ENCODE results near the gene FADD. TPM values are rescaled to one million over a fixed set of nuclear protein-coding genes. Genes with fewer than 3 reads are reported as not detected.
A peak's percentile ranks its signal among the peaks of the same experiment; 100 is the strongest.

The FADD gene
- total RNA-seq (10 to 100 TPM in 3 of 5 experiments, 1 to 10 TPM in 2; 9.6 to 40.9 (median 38.4) TPM), polyA plus RNA-seq (10 to 100 TPM; 11.4 to 27.2 TPM), total RNA-seq (8.7 reads per million, percentile 33 among the genes with 10 or more reads in this experiment)

DNA sequence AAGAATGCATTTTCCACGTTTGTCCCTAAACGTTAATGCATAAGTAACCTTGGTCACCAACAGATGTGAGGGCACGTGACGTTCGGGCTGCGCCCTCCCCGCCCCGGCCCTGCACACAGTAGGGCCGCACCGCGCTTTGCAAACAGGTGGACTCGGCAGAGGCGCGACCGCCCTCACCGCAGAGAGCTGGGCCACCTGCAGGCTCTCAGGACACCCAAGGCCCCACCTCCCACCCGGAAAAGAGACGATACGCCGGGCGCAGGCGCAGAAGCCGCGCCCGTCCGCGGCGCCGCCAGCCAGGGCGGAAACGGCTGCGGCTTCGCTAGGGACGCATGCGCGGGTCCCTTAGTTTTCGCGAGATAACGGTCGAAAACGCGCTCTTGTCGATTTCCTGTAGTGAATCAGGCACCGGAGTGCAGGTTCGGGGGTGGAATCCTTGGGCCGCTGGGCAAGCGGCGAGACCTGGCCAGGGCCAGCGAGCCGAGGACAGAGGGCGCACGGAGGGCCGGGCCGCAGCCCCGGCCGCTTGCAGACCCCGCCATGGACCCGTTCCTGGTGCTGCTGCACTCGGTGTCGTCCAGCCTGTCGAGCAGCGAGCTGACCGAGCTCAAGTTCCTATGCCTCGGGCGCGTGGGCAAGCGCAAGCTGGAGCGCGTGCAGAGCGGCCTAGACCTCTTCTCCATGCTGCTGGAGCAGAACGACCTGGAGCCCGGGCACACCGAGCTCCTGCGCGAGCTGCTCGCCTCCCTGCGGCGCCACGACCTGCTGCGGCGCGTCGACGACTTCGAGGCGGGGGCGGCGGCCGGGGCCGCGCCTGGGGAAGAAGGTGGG, at the start of gene FADD:
Gene FADD (plus strand): TSS at position 377 of the 831 bp plus-strand sequence. CDS start 164 bp downstream, at position 541.
- Mint-ChIP-seq H3K36me3 (peaks cover 3 to 21% (median 13%) of the 10 kb centered on the region in 5 donors), H3K9me3 (peaks cover 0 to 1% (median 0%) of the 10 kb centered on the region in 11 donors), H3K4me1 (peaks cover 28 to 54% (median 36%) of the 10 kb centered on the region in 7 donors), H3K4me3 (peak within 1 kb of the TSS; percentile 92 to 99 (median 96)), H3K27ac (peak within 1 kb of the TSS; percentile 93 to 99 (median 97)), H3K27me3 (peaks cover 0 to 6% (median 0%) of the 10 kb centered on the region in 5 donors)
- DNase-seq (peak; percentile 86 to 93 (median 90)), ATAC-seq (peak; percentile 77)
- H3K4me1 ChIP-seq (ENCODE audit: control insufficient read depth in 2 of 2, insufficient read depth in 2 of 2, low read length in 2 of 2), result peaks cover 21 to 34% of the 10 kb centered on the region in 2 donors
- peak within 1 kb of the TSS; percentile 97 for H3K4me3 ChIP-seq (ENCODE audit: low read length)
- no peaks in the 10 kb centered on the region for H3K27me3 ChIP-seq (ENCODE audit: control insufficient read depth in 2 of 2, insufficient read depth in 2 of 2, low read length in 2 of 2)
- no peaks in the 10 kb centered on the region for H3K9me3 ChIP-seq (ENCODE audit: control insufficient read depth in 2 of 3, low read length in 3 of 3)
- H3K36me3 ChIP-seq (ENCODE audit: control insufficient read depth in 2 of 3, insufficient read depth in 3 of 3, low read length in 3 of 3), result peaks cover 14 to 33% (median 17%) of the 10 kb centered on the region in 3 experiments
- CTCF ChIA-PET, result no interaction called here
- peak within 1 kb of the TSS; percentile 81 for H3K27ac ChIP-seq (ENCODE audit: low read depth, low read length)
- intact Hi-C loops (cut with micrococcal nuclease), result loop anchor here (1.0 to 10.0 kb wide), 7 partner anchors 67 to 1931 kb away; partner anchors contain the start of genes LTO1 (in 2 of the 2), PPFIA1 (in 2 of the 2), ANAPC15 (in 1 of the 2) and C11orf24 (in 1 of the 2)
- POLR2A ChIA-PET, result interaction anchor here (1.0 to 3.3 kb wide), 5 partner anchors 10 to 528 kb away, joined by 3 to 16 read pairs (median 4); partner anchors contain the start of genes LTO1 and PPFIA1

GRCh38 chr11:70155386-70155785, 47.7 kb upstream of the FADD start:
- Histone ChIP-seq H3K9me3 (ENCODE audit: control insufficient read depth in 2 of 3, low read length in 3 of 3) (no peaks in the 10 kb centered on the region), H3K4me3 (ENCODE audit: low read length) (no peak overlapping the region), H3K27ac (ENCODE audit: low read depth, low read length) (no peak overlapping the region), H3K27me3 (ENCODE audit: control insufficient read depth in 2 of 2, insufficient read depth in 2 of 2, low read length in 2 of 2) (no peaks in the 10 kb centered on the region), H3K4me1 (ENCODE audit: control insufficient read depth in 2 of 2, insufficient read depth in 2 of 2, low read length in 2 of 2) (no peaks in the 10 kb centered on the region), H3K36me3 (ENCODE audit: control insufficient read depth in 2 of 3, insufficient read depth in 3 of 3, low read length in 3 of 3) (no peaks in the 10 kb centered on the region)
- DNase-seq (no peak), ATAC-seq (no peak)
- Mint-ChIP-seq H3K36me3 (no peaks in the 10 kb centered on the region), H3K9me3 (peaks cover 0 to 2% (median 0%) of the 10 kb centered on the region in 11 donors), H3K27ac (no peak overlapping the region), H3K4me1 (no peaks in the 10 kb centered on the region), H3K4me3 (no peak overlapping the region), H3K27me3 (peaks cover 0 to 12% (median 0%) of the 10 kb centered on the region in 5 donors)
- intact Hi-C loops (cut with micrococcal nuclease), result no loop called here
- ChIA-PET CTCF (no interaction called here), POLR2A (no interaction called here)

DNA sequence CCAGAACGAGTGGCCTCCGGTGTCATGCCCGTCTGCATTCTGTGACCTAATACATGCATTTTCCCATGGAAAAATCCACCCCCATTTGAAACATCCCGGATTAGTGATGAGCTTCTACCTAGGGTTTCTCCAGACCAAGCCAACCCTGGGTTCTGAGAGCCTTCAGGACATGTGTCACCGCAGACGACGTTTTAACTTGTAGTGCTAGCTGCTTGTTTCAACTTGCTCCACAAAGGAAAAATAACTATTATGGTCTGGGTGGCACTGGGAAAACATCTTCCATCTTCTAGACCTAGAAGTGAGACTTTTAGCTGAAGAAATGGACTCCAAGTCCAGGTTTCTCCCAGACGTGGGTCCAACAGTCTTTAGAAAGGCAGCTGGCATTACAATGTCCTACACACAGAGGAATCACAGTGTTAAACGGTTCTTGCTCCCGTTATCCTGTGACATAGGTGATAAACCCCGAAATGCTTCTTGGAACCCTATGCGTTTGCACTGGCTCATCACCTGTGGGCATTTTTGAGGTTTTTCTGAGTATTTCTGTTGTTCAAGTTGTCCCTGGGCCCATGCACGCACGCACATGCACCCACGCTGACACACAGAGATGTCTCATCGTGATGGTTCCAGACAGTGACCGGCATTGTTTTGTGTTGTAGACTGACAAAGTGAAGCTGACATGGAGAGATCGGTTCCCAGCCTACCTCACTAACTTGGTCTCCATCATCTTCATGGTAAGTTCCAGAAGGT, 46.6 kb upstream of the FADD start:
- Histone ChIP-seq H3K27me3 (ENCODE audit: control insufficient read depth in 2 of 2, insufficient read depth in 2 of 2, low read length in 2 of 2) (no peaks in the 10 kb centered on the region), H3K36me3 (ENCODE audit: control insufficient read depth in 2 of 3, insufficient read depth in 3 of 3, low read length in 3 of 3) (no peaks in the 10 kb centered on the region), H3K4me3 (ENCODE audit: low read length) (no peak overlapping the region), H3K4me1 (ENCODE audit: control insufficient read depth in 2 of 2, insufficient read depth in 2 of 2, low read length in 2 of 2) (no peaks in the 10 kb centered on the region), H3K9me3 (ENCODE audit: control insufficient read depth in 2 of 3, low read length in 3 of 3) (no peaks in the 10 kb centered on the region), H3K27ac (ENCODE audit: low read depth, low read length) (no peak overlapping the region)
- intact Hi-C loops (cut with micrococcal nuclease), result no loop called here
- no peak for DNase-seq
- Mint-ChIP-seq H3K4me1 (no peaks in the 10 kb centered on the region), H3K36me3 (no peaks in the 10 kb centered on the region), H3K27ac (no peak overlapping the region), H3K27me3 (peaks cover 0 to 6% (median 0%) of the 10 kb centered on the region in 5 donors), H3K9me3 (peaks cover 0 to 2% (median 0%) of the 10 kb centered on the region in 11 donors), H3K4me3 (no peak overlapping the region)
- CTCF ChIA-PET, result no interaction called here
- no peak for ATAC-seq
- POLR2A ChIA-PET, result no interaction called here

GRCh38 chr11:70158201-70158600, 44.9 kb upstream of the FADD start:
- POLR2A ChIA-PET, result no interaction called here
- no peaks in the 10 kb centered on the region for H3K27me3 ChIP-seq (ENCODE audit: control insufficient read depth in 2 of 2, insufficient read depth in 2 of 2, low read length in 2 of 2)
- no peak overlapping the region for H3K27ac Mint-ChIP-seq
- CTCF ChIA-PET, result no interaction called here
- ATAC-seq, result no peak
- H3K4me3 Mint-ChIP-seq, result no peak overlapping the region
- no peak overlapping the region for H3K4me3 ChIP-seq (ENCODE audit: low read length)
- H3K9me3 Mint-ChIP-seq, result peaks cover 0 to 2% (median 0%) of the 10 kb centered on the region in 11 donors
- H3K27ac ChIP-seq (ENCODE audit: low read depth, low read length), result no peak overlapping the region
- H3K4me1 Mint-ChIP-seq, result no peaks in the 10 kb centered on the region
- H3K36me3 Mint-ChIP-seq, result no peaks in the 10 kb centered on the region
- intact Hi-C loops (cut with micrococcal nuclease), result no loop called here
- no peaks in the 10 kb centered on the region for H3K36me3 ChIP-seq (ENCODE audit: control insufficient read depth in 2 of 3, insufficient read depth in 3 of 3, low read length in 3 of 3)
- no peaks in the 10 kb centered on the region for H3K4me1 ChIP-seq (ENCODE audit: control insufficient read depth in 2 of 2, insufficient read depth in 2 of 2, low read length in 2 of 2)
- peaks cover 0 to 3% (median 0%) of the 10 kb centered on the region in 5 donors for H3K27me3 Mint-ChIP-seq
- no peaks in the 10 kb centered on the region for H3K9me3 ChIP-seq (ENCODE audit: control insufficient read depth in 2 of 3, low read length in 3 of 3)
- DNase-seq, result no peak

DNA sequence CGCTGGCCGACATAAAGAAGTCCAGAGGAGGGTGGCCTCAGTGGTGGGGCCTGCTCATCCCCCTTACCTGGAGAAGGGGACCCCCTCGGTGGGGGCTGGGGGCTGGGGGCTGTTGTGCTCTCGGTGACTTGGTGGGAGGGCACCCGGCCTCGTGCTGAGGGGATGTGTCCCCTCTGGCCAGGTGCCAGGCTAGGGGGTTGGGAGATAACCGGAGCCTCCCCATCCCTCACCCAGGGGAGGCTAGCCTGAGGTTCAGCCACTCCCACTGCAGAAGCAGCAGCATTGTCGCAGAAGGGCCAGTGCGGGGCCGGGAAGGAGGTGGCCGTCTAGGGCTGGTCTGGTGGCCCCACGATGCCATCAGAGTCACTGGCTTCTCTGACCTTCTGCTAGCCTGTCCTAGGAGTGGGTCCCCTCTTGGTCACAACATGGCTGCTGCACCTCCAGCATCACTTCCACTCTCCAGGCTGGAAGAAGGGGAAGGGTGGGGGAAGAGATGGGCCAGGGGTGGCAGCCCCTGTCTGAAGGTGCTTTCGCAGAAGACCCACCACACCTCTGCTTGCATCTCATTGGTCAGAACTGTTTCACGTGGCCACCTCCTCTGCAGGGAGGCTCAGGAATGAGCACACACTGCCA, 44.2 kb upstream of the FADD start:
- POLR2A ChIA-PET, result no interaction called here
- Histone ChIP-seq H3K27ac (ENCODE audit: low read depth, low read length) (no peak overlapping the region), H3K36me3 (ENCODE audit: control insufficient read depth in 2 of 3, insufficient read depth in 3 of 3, low read length in 3 of 3) (no peaks in the 10 kb centered on the region), H3K27me3 (ENCODE audit: control insufficient read depth in 2 of 2, insufficient read depth in 2 of 2, low read length in 2 of 2) (no peaks in the 10 kb centered on the region), H3K9me3 (ENCODE audit: control insufficient read depth in 2 of 3, low read length in 3 of 3) (no peaks in the 10 kb centered on the region), H3K4me1 (ENCODE audit: control insufficient read depth in 2 of 2, insufficient read depth in 2 of 2, low read length in 2 of 2) (no peaks in the 10 kb centered on the region), H3K4me3 (ENCODE audit: low read length) (no peak overlapping the region)
- Mint-ChIP-seq H3K9me3 (peaks cover 0 to 2% (median 0%) of the 10 kb centered on the region in 11 donors), H3K36me3 (no peaks in the 10 kb centered on the region), H3K4me1 (no peaks in the 10 kb centered on the region), H3K4me3 (no peak overlapping the region), H3K27me3 (peaks cover 0 to 3% (median 0%) of the 10 kb centered on the region in 5 donors), H3K27ac (no peak overlapping the region)
- CTCF ChIA-PET, result no interaction called here
- no peak for DNase-seq
- intact Hi-C loops (cut with micrococcal nuclease), result no loop called here
- ATAC-seq, result no peak

Data from naive thymus-derived CD4-positive, alpha-beta T cell (primary cell).